HepG2 (cell line): ENCODE measurements around the gene GLIS1. TPM values are rescaled to one million over a fixed set of nuclear protein-coding genes. Genes with fewer than 3 reads are reported as not detected.

Experiments used
- ATAC-seq: fragments of 200-7000 bp; cut with Tn5 transposase; 3 replicates; pipeline ENCODE4 v1.9.1; 2020; ENCODE audit warnings: mild to moderate bottlenecking, moderate library complexity
- BruUV-seq: library from RNA; stranded (reverse); fragments of 400-500 nt; replicated peaks from 2 replicates; lab custom pipeline; 2021; lab: Mats Ljungman, UMichigan
- CTCF ChIA-PET: fragments of 300-600 bp; formaldehyde crosslinking; extraction: SDS; loops from one replicate; lab custom pipeline; 2021; ENCODE audit warnings: low total read pairs, inconsistent platforms, low intra/inter-chr PET ratio; lab: Yijun Ruan, JAX
- POLR2A ChIA-PET: fragments of 350-600 bp; sonication (Branson Sonifier 250); formaldehyde crosslinking; loops from one replicate; lab custom pipeline; 2020; ENCODE audit warnings: antibody characterized with exemption, inconsistent platforms; lab: Yijun Ruan, JAX
- DNase-seq: peaks from one replicate; pipeline ENCODE4 v3.0.0-alpha.2; 2015; ENCODE audit warnings: low spot score
- FAIRE-seq: peaks from 3 replicates; lab custom pipeline; 2011; peaks lifted over from hg19 to GRCh38; lab: Jason Lieb, UNC
- H2AFZ ChIP-seq: one replicate; pipeline ENCODE4 v1.6.1; 2011; ENCODE audit warnings: low read length, inconsistent platforms
- H3K27ac ChIP-seq: fragments of 300-600 bp; 3 replicates; pipeline ENCODE4 v1.8.0; 2011; ENCODE audit warnings: mixed run types, mild to moderate bottlenecking, mixed read lengths, low read length, inconsistent platforms; ENCODE audit not compliant: insufficient read depth; ENCODE audit errors: extremely low read length
- H3K27me3 ChIP-seq, 2 experiments: fragments of 200-600 bp in 1 of 2; 2 replicates in 1 of 2; 3 replicates in 1 of 2; pipeline versions ENCODE4 v1.6.0 to v1.8.0; 2011; ENCODE audit warnings: low read length in 2 of 2, mild to moderate bottlenecking in 2 of 2, moderate library complexity in 2 of 2, inconsistent platforms in 1 of 2; ENCODE audit not compliant: insufficient read depth in 2 of 2, control insufficient read depth in 1 of 2
- H3K36me3 ChIP-seq, 2 experiments: fragments of 200-600 bp in 1 of 2; replicated peaks in 1 of 2; 2 replicates in 1 of 2; 3 replicates in 1 of 2; pipeline versions ENCODE4 v1.5.1 to v1.8.0; 2011; ENCODE audit warnings: low read length in 2 of 2, inconsistent platforms in 1 of 2; ENCODE audit not compliant: insufficient read depth in 2 of 2, control insufficient read depth in 1 of 2
- H3K4me1 ChIP-seq: 2 replicates; pipeline ENCODE4 v1.5.1; 2012; ENCODE audit warnings: low read length, inconsistent platforms; ENCODE audit not compliant: insufficient read depth
- H3K4me2 ChIP-seq: 2 replicates; pipeline ENCODE4 v1.6.0; 2011; ENCODE audit warnings: low read depth, low read length, inconsistent platforms
- H3K4me3 ChIP-seq, 3 experiments: fragments of 200-600 bp in 1 of 3; sonication (generic), shearing (Covaris generic) in 1 of 3; replicated peaks in 1 of 3; 2 replicates each; pipeline ENCODE4 v1.5.1; 2011 to 2016; ENCODE audit warnings: low read length in 3 of 3, inconsistent platforms in 2 of 3, low read depth in 2 of 3, mild to moderate bottlenecking in 2 of 3, control low read depth in 1 of 3, mixed read lengths in 1 of 3; ENCODE audit not compliant: insufficient read depth in 1 of 3
- H3K79me2 ChIP-seq: one replicate; pipeline ENCODE4 v1.6.1; 2011; ENCODE audit warnings: low read length, inconsistent platforms; ENCODE audit not compliant: insufficient read depth
- H3K9ac ChIP-seq: 2 replicates; pipeline ENCODE4 v1.6.0; 2011; ENCODE audit warnings: mild to moderate bottlenecking, low read depth, low read length, inconsistent platforms; ENCODE audit not compliant: insufficient read depth
- H3K9me3 ChIP-seq: 2 replicates; pipeline ENCODE4 v1.5.1; 2012; ENCODE audit warnings: mild to moderate bottlenecking, low read length
- H4K20me1 ChIP-seq: 2 replicates; pipeline ENCODE4 v1.6.0; 2011; ENCODE audit warnings: inconsistent platforms, mild to moderate bottlenecking, low read length, moderate library complexity; ENCODE audit not compliant: insufficient read depth
- DNMT1 ChIP-seq: sonication (generic); formaldehyde crosslinking; IDR thresholded peaks from 2 replicates; pipeline ENCODE4 v1.5.1; 2020; ENCODE audit warnings: mild to moderate bottlenecking, missing genetic modification reagents
- FLYWCH1 ChIP-seq: sonication (generic); formaldehyde crosslinking; IDR thresholded peaks from 2 replicates; pipeline ENCODE4 v1.8.1; 2023; ENCODE audit warnings: mild to moderate bottlenecking, missing genetic modification reagents
- FOXK1 ChIP-seq: sonication (generic); formaldehyde crosslinking; IDR thresholded peaks from 2 replicates; pipeline ENCODE4 v1.4.0; 2020; ENCODE audit warnings: low read depth, missing genetic modification reagents, borderline replicate concordance
- MYNN ChIP-seq: sonication (generic); formaldehyde crosslinking; IDR thresholded peaks from 2 replicates; pipeline ENCODE4 v1.4.0; 2020; ENCODE audit warnings: mild to moderate bottlenecking, low read depth, missing genetic modification reagents
- NR2F1 ChIP-seq, 2 experiments: fragments of 450-650 bp in 1 of 2; formaldehyde crosslinking in 1 of 2; IDR thresholded peaks; 2 replicates each; pipeline versions ENCODE4 v1.5.0 to v1.6.1; 2016 to 2020; ENCODE audit warnings: mild to moderate bottlenecking in 1 of 2, missing compliant biosample characterization in 1 of 2, missing genetic modification reagents in 1 of 2, moderate library complexity in 1 of 2
- ZFP37 ChIP-seq: sonication (generic); formaldehyde crosslinking; IDR thresholded peaks from 2 replicates; pipeline ENCODE4 v1.4.0; 2020; ENCODE audit warnings: missing genetic modification reagents, borderline replicate concordance
- ZNF136 ChIP-seq: sonication (generic); formaldehyde crosslinking; IDR thresholded peaks from 2 replicates; pipeline ENCODE4 v1.8.1; 2022; ENCODE audit warnings: low read depth, mild to moderate bottlenecking, moderate library complexity, missing genetic modification reagents
- ZNF20 ChIP-seq: sonication (generic); formaldehyde crosslinking; IDR thresholded peaks from 2 replicates; pipeline ENCODE4 v1.4.0; 2020; ENCODE audit warnings: mild to moderate bottlenecking, moderate library complexity, missing genetic modification reagents
- ZNF550 ChIP-seq: sonication (generic); formaldehyde crosslinking; IDR thresholded peaks from 2 replicates; pipeline ENCODE4 v1.4.0; 2020; ENCODE audit warnings: mild to moderate bottlenecking, missing genetic modification reagents, borderline replicate concordance
- ZNF629 ChIP-seq: sonication (generic); formaldehyde crosslinking; conservative IDR thresholded peaks from 2 replicates; pipeline ENCODE4 v1.5.0; 2020; ENCODE audit warnings: missing genetic modification reagents
- WGBS: methylation state at CpG from one replicate; pipeline ENCODE4 v1.1.6; 2017; ENCODE audit warnings: low lambda C conversion rate; 5-methylcytosine and 5-hydroxymethylcytosine counted together
- in situ Hi-C: cut with HindIII; loops from 2 replicates; pipeline ENCODE4 v1.10.0; 2017; ENCODE audit warnings: low pct_unique_long_range_greater_than_20kb; ENCODE audit not compliant: extremely low pct_ligation_motif_present
- intact Hi-C: fragments of 100-400 bp; cut with micrococcal nuclease; formaldehyde crosslinking; loops from one replicate; pipeline ENCODE4 v1.10.0; 2022; ENCODE audit not compliant: unreplicated experiment
- polyA plus RNA-seq, 8 experiments: library from polyadenylated mRNA; depleted of rRNA in 3 of 8; stranded (reverse) in 7 of 8; unstranded in 1 of 8; fragments of >200 nt; fragmentation: Illumina TruSeq in 4 of 8; extraction: Trizol in 4 of 8; gene quantifications; 2 replicates each; pipeline versions ENCODE4 v1.2.1 to v1.2.3, GENCODE V29; 2011 to 2016; ENCODE audit warnings: low read depth in 4 of 8, missing spikeins in 1 of 8, mixed read lengths in 1 of 8; ENCODE audit not compliant: insufficient read depth in 1 of 8
- total RNA-seq, 5 experiments: library from RNA; depleted of rRNA; stranded (reverse); fragments of >200 nt; fragmentation: Illumina TruSeq; extraction: Trizol; gene quantifications; 2 replicates each; pipeline ENCODE4 v1.2.3, GENCODE V29; 2016; ENCODE audit warnings: low read depth in 1 of 5
- TF ChIP-seq, protein P1 (sequence below): sonication (generic); formaldehyde crosslinking; IDR thresholded peaks from 2 replicates; pipeline ENCODE4 v1.8.0; 2022; ENCODE audit warnings: mild to moderate bottlenecking, missing genetic modification reagents, moderate library complexity
- TF ChIP-seq, protein P2 (sequence below): sonication (generic); formaldehyde crosslinking; IDR thresholded peaks from 2 replicates; pipeline ENCODE4 v1.4.0; 2020; ENCODE audit warnings: missing genetic modification reagents, mild to moderate bottlenecking, borderline replicate concordance
- TF ChIP-seq, protein P3 (sequence below): sonication (generic); formaldehyde crosslinking; conservative IDR thresholded peaks from 2 replicates; pipeline ENCODE4 v1.4.0; 2020; ENCODE audit warnings: missing genetic modification reagents

Gene GLIS1
- total and polyA plus RNA-seq, 2 of the 13 experiments (the other 11 are each of a cell fraction or from before 2014, with no cell fraction given) = 0.03 TPM; not detected in 1

DNA sequence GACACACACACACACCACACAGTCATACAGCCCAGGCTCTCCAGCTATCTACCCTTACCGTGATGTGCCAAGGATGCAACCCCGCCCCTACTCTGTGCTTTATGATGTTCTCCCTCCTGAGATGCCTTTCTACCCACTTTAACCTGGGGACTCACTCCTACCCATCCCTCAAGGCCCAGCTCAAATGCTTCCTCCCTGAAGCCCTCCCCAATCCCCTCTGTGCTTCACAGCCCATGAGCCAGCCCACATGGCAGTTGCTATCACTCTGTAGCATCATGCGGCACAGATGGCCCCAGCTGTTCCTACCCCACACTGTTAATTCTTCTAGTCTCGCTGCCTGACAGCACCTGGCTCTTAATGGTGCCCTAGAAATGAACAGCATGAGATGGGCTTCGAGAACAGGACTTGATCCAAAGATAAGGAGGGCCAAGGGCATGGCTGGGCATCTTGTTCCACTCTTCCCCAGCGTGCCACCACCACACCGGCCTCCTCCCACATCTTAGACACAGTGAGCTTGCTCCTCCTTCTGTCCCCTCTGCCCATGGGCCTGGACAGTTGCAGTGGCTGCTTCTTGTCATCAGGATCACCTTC is 109.8 kb downstream of the GLIS1 start:
- POLR2A ChIA-PET = no interaction called here

More for the DNA sequence above, 109.8 kb downstream of the GLIS1 start:
- Histone ChIP-seq H3K27me3 (peaks cover 2 to 28% of the 10 kb centered on the region in 2 experiments; a peak in 4 of 5 replicates), H3K4me1 (no peaks in the 10 kb centered on the region), H2AFZ (no peak overlapping the region), H4K20me1 (no peaks in the 10 kb centered on the region), H3K9me3 (no peaks in the 10 kb centered on the region), H3K36me3 (no peaks in the 10 kb centered on the region), H3K4me2 (no peak overlapping the region), H3K4me3 (no peak overlapping the region), H3K9ac (no peak overlapping the region), H3K79me2 (no peaks in the 10 kb centered on the region), H3K27ac (no peak overlapping the region)
- ATAC-seq = no peak
- no TSS peak for BruUV-seq
- intact Hi-C loops = no loop called here
- no peak for DNase-seq
- in situ Hi-C loops = no loop called here
- CTCF ChIA-PET = no interaction called here
- FAIRE-seq = no peak
- TF ChIP-seq NR2F1 (CRISPR knock-in tag; IDR thresholded peaks at IDR 0.05) (no peak), ZFP37 (no peak), ZNF136 (CRISPR knock-in tag) (no peak), DNMT1 (CRISPR knock-in tag) (no peak), FLYWCH1 (no peak), MYNN (CRISPR knock-in tag) (no peak), ZNF550 (CRISPR knock-in tag) (no peak), ZNF20 (CRISPR knock-in tag) (no peak), ZNF629 (no peak), FOXK1 (no peak)
- TF ChIP-seq, protein P1, sequence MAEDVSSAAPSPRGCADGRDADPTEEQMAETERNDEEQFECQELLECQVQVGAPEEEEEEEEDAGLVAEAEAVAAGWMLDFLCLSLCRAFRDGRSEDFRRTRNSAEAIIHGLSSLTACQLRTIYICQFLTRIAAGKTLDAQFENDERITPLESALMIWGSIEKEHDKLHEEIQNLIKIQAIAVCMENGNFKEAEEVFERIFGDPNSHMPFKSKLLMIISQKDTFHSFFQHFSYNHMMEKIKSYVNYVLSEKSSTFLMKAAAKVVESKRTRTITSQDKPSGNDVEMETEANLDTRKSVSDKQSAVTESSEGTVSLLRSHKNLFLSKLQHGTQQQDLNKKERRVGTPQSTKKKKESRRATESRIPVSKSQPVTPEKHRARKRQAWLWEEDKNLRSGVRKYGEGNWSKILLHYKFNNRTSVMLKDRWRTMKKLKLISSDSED (CRISPR knock-in tag) = no peak
- TF ChIP-seq, protein P2, sequence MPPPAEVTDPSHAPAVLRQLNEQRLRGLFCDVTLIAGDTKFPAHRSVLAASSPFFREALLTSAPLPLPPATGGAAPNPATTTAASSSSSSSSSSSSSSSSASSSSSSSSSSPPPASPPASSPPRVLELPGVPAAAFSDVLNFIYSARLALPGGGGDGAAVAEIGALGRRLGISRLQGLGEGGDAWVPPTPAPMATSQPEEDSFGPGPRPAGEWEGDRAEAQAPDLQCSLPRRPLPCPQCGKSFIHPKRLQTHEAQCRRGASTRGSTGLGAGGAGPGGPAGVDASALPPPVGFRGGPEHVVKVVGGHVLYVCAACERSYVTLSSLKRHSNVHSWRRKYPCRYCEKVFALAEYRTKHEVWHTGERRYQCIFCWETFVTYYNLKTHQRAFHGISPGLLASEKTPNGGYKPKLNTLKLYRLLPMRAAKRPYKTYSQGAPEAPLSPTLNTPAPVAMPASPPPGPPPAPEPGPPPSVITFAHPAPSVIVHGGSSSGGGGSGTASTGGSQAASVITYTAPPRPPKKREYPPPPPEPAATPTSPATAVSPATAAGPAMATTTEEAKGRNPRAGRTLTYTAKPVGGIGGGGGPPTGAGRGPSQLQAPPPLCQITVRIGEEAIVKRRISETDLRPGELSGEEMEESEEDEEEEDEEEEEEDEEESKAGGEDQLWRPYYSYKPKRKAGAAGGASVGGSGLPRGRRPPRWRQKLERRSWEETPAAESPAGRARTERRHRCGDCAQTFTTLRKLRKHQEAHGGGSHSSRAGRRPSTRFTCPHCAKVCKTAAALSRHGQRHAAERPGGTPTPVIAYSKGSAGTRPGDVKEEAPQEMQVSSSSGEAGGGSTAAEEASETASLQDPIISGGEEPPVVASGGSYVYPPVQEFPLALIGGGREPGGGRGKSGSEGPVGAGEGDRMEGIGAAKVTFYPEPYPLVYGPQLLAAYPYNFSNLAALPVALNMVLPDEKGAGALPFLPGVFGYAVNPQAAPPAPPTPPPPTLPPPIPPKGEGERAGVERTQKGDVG = no peak
- TF ChIP-seq, protein P3, sequence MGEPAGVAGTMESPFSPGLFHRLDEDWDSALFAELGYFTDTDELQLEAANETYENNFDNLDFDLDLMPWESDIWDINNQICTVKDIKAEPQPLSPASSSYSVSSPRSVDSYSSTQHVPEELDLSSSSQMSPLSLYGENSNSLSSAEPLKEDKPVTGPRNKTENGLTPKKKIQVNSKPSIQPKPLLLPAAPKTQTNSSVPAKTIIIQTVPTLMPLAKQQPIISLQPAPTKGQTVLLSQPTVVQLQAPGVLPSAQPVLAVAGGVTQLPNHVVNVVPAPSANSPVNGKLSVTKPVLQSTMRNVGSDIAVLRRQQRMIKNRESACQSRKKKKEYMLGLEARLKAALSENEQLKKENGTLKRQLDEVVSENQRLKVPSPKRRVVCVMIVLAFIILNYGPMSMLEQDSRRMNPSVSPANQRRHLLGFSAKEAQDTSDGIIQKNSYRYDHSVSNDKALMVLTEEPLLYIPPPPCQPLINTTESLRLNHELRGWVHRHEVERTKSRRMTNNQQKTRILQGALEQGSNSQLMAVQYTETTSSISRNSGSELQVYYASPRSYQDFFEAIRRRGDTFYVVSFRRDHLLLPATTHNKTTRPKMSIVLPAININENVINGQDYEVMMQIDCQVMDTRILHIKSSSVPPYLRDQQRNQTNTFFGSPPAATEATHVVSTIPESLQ (CRISPR knock-in tag) = no peak
- 4% methylated on average over 7 of the region's 7 CpGs for WGBS
